ENCODE data around the gene CSGALNACT2. TPM values are rescaled to one million over a fixed set of nuclear protein-coding genes. Genes with fewer than 3 reads are reported as not detected.
A peak's percentile ranks its signal among the peaks of the same experiment; 100 is the strongest.

The CSGALNACT2 gene
- total and polyA plus RNA-seq, 5 donors from 2014 or later, result 17.2 to 69.4 (median 24.6) TPM

GRCh38 chr10:43229208-43230061, 91.2 kb downstream of the CSGALNACT2 start:
- ATAC-seq (ENCODE audit: low read depth in 2 of 2) (peak; percentile 47 to 57), DNase-seq (peak in 2 of 3 donors; percentile 10 to 54)
- H3K4me3 ChIP-seq (ENCODE audit: low read depth, low read length), result no peak overlapping the region
- no peaks in the 10 kb centered on the region for H3K9me3 ChIP-seq (ENCODE audit: control insufficient read depth in 2 of 2, low read length in 2 of 2)
- H3K27ac ChIP-seq (ENCODE audit: insufficient read depth, low read length, poor library complexity, severe bottlenecking), result no peak overlapping the region
- H3K27me3 ChIP-seq (ENCODE audit: control insufficient read depth, insufficient read depth, low read length), result peaks cover 2% of the 10 kb centered on the region
- peaks cover 42% of the 10 kb centered on the region for H3K4me1 ChIP-seq (ENCODE audit: control insufficient read depth, insufficient read depth, low read length, poor library complexity, severe bottlenecking)
- no peaks in the 10 kb centered on the region for H3K36me3 ChIP-seq (ENCODE audit: control insufficient read depth, insufficient read depth, low read length)
- H3K4me3 Mint-ChIP-seq, result peak overlapping the region; percentile 53 to 90 (median 76)
- H3K4me1 Mint-ChIP-seq, result peaks cover 0 to 49% (median 20%) of the 10 kb centered on the region in 4 donors
- no peaks in the 10 kb centered on the region for H3K36me3 Mint-ChIP-seq
- no peak overlapping the region for H3K27ac Mint-ChIP-seq
- H3K9me3 Mint-ChIP-seq, result no peaks in the 10 kb centered on the region
- peaks cover 14% of the 10 kb centered on the region for H3K27me3 Mint-ChIP-seq

GRCh38 chr10:43230101-43230908, 92.1 kb downstream of the CSGALNACT2 start:
- DNase-seq (no peak), ATAC-seq (ENCODE audit: low read depth in 2 of 2) (no peak)
- H3K4me1 ChIP-seq (ENCODE audit: control insufficient read depth, insufficient read depth, low read length, poor library complexity, severe bottlenecking), result peaks cover 42% of the 10 kb centered on the region
- Mint-ChIP-seq H3K4me1 (peaks cover 0 to 44% (median 16%) of the 10 kb centered on the region in 4 donors), H3K36me3 (no peaks in the 10 kb centered on the region), H3K27me3 (peaks cover 14% of the 10 kb centered on the region), H3K27ac (no peak overlapping the region), H3K4me3 (peak overlapping the region in 3 of 4 donors; percentile 9 to 64 (median 52)), H3K9me3 (no peaks in the 10 kb centered on the region)
- H3K27ac ChIP-seq (ENCODE audit: insufficient read depth, low read length, poor library complexity, severe bottlenecking), result no peak overlapping the region
- no peaks in the 10 kb centered on the region for H3K36me3 ChIP-seq (ENCODE audit: control insufficient read depth, insufficient read depth, low read length)
- peaks cover 2% of the 10 kb centered on the region for H3K27me3 ChIP-seq (ENCODE audit: control insufficient read depth, insufficient read depth, low read length)
- no peaks in the 10 kb centered on the region for H3K9me3 ChIP-seq (ENCODE audit: control insufficient read depth in 2 of 2, low read length in 2 of 2)
- no peak overlapping the region for H3K4me3 ChIP-seq (ENCODE audit: low read depth, low read length)

- H3K27me3 Mint-ChIP-seq, result peaks cover 14% of the 10 kb centered on the region
- Histone ChIP-seq H3K36me3 (ENCODE audit: control insufficient read depth, insufficient read depth, low read length) (no peaks in the 10 kb centered on the region), H3K4me1 (ENCODE audit: control insufficient read depth, insufficient read depth, low read length, poor library complexity, severe bottlenecking) (peaks cover 36% of the 10 kb centered on the region), H3K4me3 (ENCODE audit: low read depth, low read length) (no peak overlapping the region), H3K27ac (ENCODE audit: insufficient read depth, low read length, poor library complexity, severe bottlenecking) (peak overlapping the region; percentile 3), H3K27me3 (ENCODE audit: control insufficient read depth, insufficient read depth, low read length) (peaks cover 2% of the 10 kb centered on the region), H3K9me3 (ENCODE audit: control insufficient read depth in 2 of 2, low read length in 2 of 2) (no peaks in the 10 kb centered on the region)
- DNase-seq (no peak), ATAC-seq (ENCODE audit: low read depth in 2 of 2) (no peak)
- peaks cover 0 to 37% (median 16%) of the 10 kb centered on the region in 4 donors for H3K4me1 Mint-ChIP-seq
- H3K4me3 Mint-ChIP-seq, result peak overlapping the region; percentile 62 to 67 (median 64)
- peaks cover 0 to 2% (median 0%) of the 10 kb centered on the region in 7 donors for H3K9me3 Mint-ChIP-seq
- H3K36me3 Mint-ChIP-seq, result no peaks in the 10 kb centered on the region
- H3K27ac Mint-ChIP-seq, result no peak overlapping the region
These were observed 92.8 kb downstream of the CSGALNACT2 start for GRCh38 chr10:43230909-43231522.

- no peaks in the 10 kb centered on the region for H3K36me3 Mint-ChIP-seq
- Histone ChIP-seq H3K4me1 (ENCODE audit: control insufficient read depth, insufficient read depth, low read length, poor library complexity, severe bottlenecking) (peaks cover 32% of the 10 kb centered on the region), H3K4me3 (ENCODE audit: low read depth, low read length) (no peak overlapping the region), H3K36me3 (ENCODE audit: control insufficient read depth, insufficient read depth, low read length) (no peaks in the 10 kb centered on the region), H3K27ac (ENCODE audit: insufficient read depth, low read length, poor library complexity, severe bottlenecking) (peak overlapping the region; percentile 3), H3K9me3 (ENCODE audit: control insufficient read depth in 2 of 2, low read length in 2 of 2) (no peaks in the 10 kb centered on the region), H3K27me3 (ENCODE audit: control insufficient read depth, insufficient read depth, low read length) (peaks cover 2% of the 10 kb centered on the region)
- H3K4me3 Mint-ChIP-seq, result peak overlapping the region; percentile 62 to 67 (median 64)
- H3K27me3 Mint-ChIP-seq, result peaks cover 14% of the 10 kb centered on the region
- peak; percentile 23 to 35 for ATAC-seq (ENCODE audit: low read depth in 2 of 2)
- peaks cover 0 to 31% (median 14%) of the 10 kb centered on the region in 4 donors for H3K4me1 Mint-ChIP-seq
- peak in 1 of 3 donors; percentile 42 for DNase-seq
- peaks cover 0 to 2% (median 0%) of the 10 kb centered on the region in 7 donors for H3K9me3 Mint-ChIP-seq
- no peak overlapping the region for H3K27ac Mint-ChIP-seq
These were observed 93.4 kb downstream of the CSGALNACT2 start for GRCh38 chr10:43231523-43232078.

GRCh38 chr10:43233601-43234430, 95.6 kb downstream of the CSGALNACT2 start:
- no peaks in the 10 kb centered on the region for H3K36me3 Mint-ChIP-seq
- no peak overlapping the region for H3K4me3 Mint-ChIP-seq
- no peak overlapping the region for H3K27ac Mint-ChIP-seq
- H3K9me3 ChIP-seq (ENCODE audit: control insufficient read depth in 2 of 2, low read length in 2 of 2), result no peaks in the 10 kb centered on the region
- peaks cover 0 to 17% (median 9%) of the 10 kb centered on the region in 4 donors for H3K4me1 Mint-ChIP-seq
- DNase-seq (no peak), ATAC-seq (ENCODE audit: low read depth in 2 of 2) (no peak)
- H3K27ac ChIP-seq (ENCODE audit: insufficient read depth, low read length, poor library complexity, severe bottlenecking), result no peak overlapping the region
- H3K4me3 ChIP-seq (ENCODE audit: low read depth, low read length), result no peak overlapping the region
- H3K27me3 ChIP-seq (ENCODE audit: control insufficient read depth, insufficient read depth, low read length), result no peaks in the 10 kb centered on the region
- no peaks in the 10 kb centered on the region for H3K36me3 ChIP-seq (ENCODE audit: control insufficient read depth, insufficient read depth, low read length)
- peaks cover 0 to 2% (median 0%) of the 10 kb centered on the region in 7 donors for H3K9me3 Mint-ChIP-seq
- peaks cover 27% of the 10 kb centered on the region for H3K4me1 ChIP-seq (ENCODE audit: control insufficient read depth, insufficient read depth, low read length, poor library complexity, severe bottlenecking)
- H3K27me3 Mint-ChIP-seq, result peaks cover 1% of the 10 kb centered on the region

- no peak for ATAC-seq (ENCODE audit: low read depth in 2 of 2)
- Histone ChIP-seq H3K4me3 (ENCODE audit: low read depth, low read length) (no peak overlapping the region), H3K36me3 (ENCODE audit: control insufficient read depth, insufficient read depth, low read length) (no peaks in the 10 kb centered on the region), H3K27ac (ENCODE audit: insufficient read depth, low read length, poor library complexity, severe bottlenecking) (no peak overlapping the region), H3K27me3 (ENCODE audit: control insufficient read depth, insufficient read depth, low read length) (no peaks in the 10 kb centered on the region), H3K9me3 (ENCODE audit: control insufficient read depth in 2 of 2, low read length in 2 of 2) (peaks cover 0 to 2% of the 10 kb centered on the region in 2 experiments), H3K4me1 (ENCODE audit: control insufficient read depth, insufficient read depth, low read length, poor library complexity, severe bottlenecking) (peaks cover 19% of the 10 kb centered on the region)
- H3K27me3 Mint-ChIP-seq, result peaks cover 5% of the 10 kb centered on the region
- peaks cover 0 to 14% (median 6%) of the 10 kb centered on the region in 4 donors for H3K4me1 Mint-ChIP-seq
- H3K36me3 Mint-ChIP-seq, result no peaks in the 10 kb centered on the region
- no peak overlapping the region for H3K4me3 Mint-ChIP-seq
- H3K27ac Mint-ChIP-seq, result no peak overlapping the region
- peaks cover 0 to 7% (median 0%) of the 10 kb centered on the region in 7 donors for H3K9me3 Mint-ChIP-seq
- no peak for DNase-seq
These were observed 96.3 kb downstream of the CSGALNACT2 start for GRCh38 chr10:43234471-43235041.

All from CD4-positive, CD25-positive, alpha-beta regulatory T cell (primary cell).